Fibroblast of lung (primary cell): ENCODE measurements around the gene MBOAT2. TPM values are rescaled to one million over a fixed set of nuclear protein-coding genes. Genes with fewer than 3 reads are reported as not detected.

Source experiments
- DNase-seq, 2 donors: peaks; one replicate each; pipeline versions ENCODE4 v3.0.0 to v3.0.0-alpha.2; 2010; ENCODE audit warnings: low read depth in 2 of 2
- H2AFZ ChIP-seq: 2 replicates; pipeline ENCODE4 v1.5.1; 2012; ENCODE audit warnings: low read length, control low read depth, inconsistent platforms
- H3K27ac ChIP-seq: 2 replicates; pipeline ENCODE4 v1.5.1; 2011; ENCODE audit warnings: low read length, control low read depth; ENCODE audit not compliant: insufficient read depth
- H3K27me3 ChIP-seq: 2 replicates; pipeline ENCODE4 v1.5.1; 2011; ENCODE audit warnings: mild to moderate bottlenecking, low read length; ENCODE audit not compliant: control insufficient read depth, insufficient read depth
- H3K36me3 ChIP-seq: 2 replicates; pipeline ENCODE4 v1.5.1; 2011; ENCODE audit warnings: low read length; ENCODE audit not compliant: control insufficient read depth, insufficient read depth
- H3K4me1 ChIP-seq: 2 replicates; pipeline ENCODE4 v1.5.1; 2011; ENCODE audit warnings: low read length; ENCODE audit not compliant: control insufficient read depth, insufficient read depth; ENCODE audit errors: extremely low read depth
- H3K4me2 ChIP-seq: 2 replicates; pipeline ENCODE4 v1.5.1; 2011; ENCODE audit warnings: low read length, control low read depth; ENCODE audit not compliant: insufficient read depth; ENCODE audit errors: extremely low read depth
- H3K4me3 ChIP-seq, 4 experiments: fragments of 200-600 bp in 1 of 4; sonication (generic) in 1 of 4; replicated peaks in 1 of 4; 2 replicates each; pipeline ENCODE4 v1.5.1; 2011 to 2016; ENCODE audit warnings: low read length in 4 of 4, low read depth in 3 of 4, mild to moderate bottlenecking in 3 of 4, control low read depth in 2 of 4, inconsistent platforms in 1 of 4, mixed read lengths in 1 of 4; ENCODE audit not compliant: insufficient read depth in 1 of 4; ENCODE audit errors: control extremely low read depth in 1 of 4
- H3K79me2 ChIP-seq: 2 replicates; pipeline ENCODE4 v1.5.1; 2012; ENCODE audit warnings: mild to moderate bottlenecking, low read length, inconsistent platforms; ENCODE audit not compliant: control insufficient read depth, insufficient read depth
- H3K9ac ChIP-seq: 2 replicates; pipeline ENCODE4 v1.5.1; 2011; ENCODE audit warnings: mild to moderate bottlenecking, low read length, control low read depth; ENCODE audit not compliant: insufficient read depth
- H3K9me3 ChIP-seq: 2 replicates; pipeline ENCODE4 v1.5.1; 2012; ENCODE audit warnings: low read depth, low read length; ENCODE audit not compliant: control insufficient read depth, insufficient read depth
- H4K20me1 ChIP-seq: 2 replicates; pipeline ENCODE4 v1.5.1; 2011; ENCODE audit warnings: low read length; ENCODE audit not compliant: control insufficient read depth, insufficient read depth; ENCODE audit errors: extremely low read depth
- EZH2 ChIP-seq: IDR thresholded peaks from 2 replicates; pipeline ENCODE4 v1.5.1; 2012; ENCODE audit warnings: low read length, control low read depth, mild to moderate bottlenecking; ENCODE audit errors: missing control alignments
- polyA plus RNA-seq, 2 donors: library from polyadenylated mRNA; depleted of rRNA in 1 of 2; stranded (reverse) in 1 of 2; unstranded in 1 of 2; fragments of >200 nt; gene quantifications; 2 replicates each; pipeline ENCODE4 v1.2.1, GENCODE V29; 2011 to 2012; ENCODE audit warnings: missing spikeins in 1 of 2
- total RNA-seq: library from RNA; depleted of rRNA; stranded (reverse); fragments of >200 nt; gene quantifications from 2 replicates; pipeline ENCODE4 v1.2.1, GENCODE V29; 2014
- TF ChIP-seq, protein P1 (sequence below), 2 donors: IDR thresholded peaks in 1 of 2; conservative IDR thresholded peaks in 1 of 2; 1 replicate in 1 of 2; 2 replicates in 1 of 2; pipeline ENCODE4 v1.5.1; 2011 to 2012; ENCODE audit warnings: low read length in 2 of 2, control low read depth in 1 of 2, inconsistent platforms in 1 of 2, low read depth in 1 of 2, mild to moderate bottlenecking in 1 of 2

The MBOAT2 gene
- total and polyA plus RNA-seq, 2 donors (not counting 1 experiment from before 2014, with no cell fraction given): 46.4 to 68.3 TPM

DNA sequence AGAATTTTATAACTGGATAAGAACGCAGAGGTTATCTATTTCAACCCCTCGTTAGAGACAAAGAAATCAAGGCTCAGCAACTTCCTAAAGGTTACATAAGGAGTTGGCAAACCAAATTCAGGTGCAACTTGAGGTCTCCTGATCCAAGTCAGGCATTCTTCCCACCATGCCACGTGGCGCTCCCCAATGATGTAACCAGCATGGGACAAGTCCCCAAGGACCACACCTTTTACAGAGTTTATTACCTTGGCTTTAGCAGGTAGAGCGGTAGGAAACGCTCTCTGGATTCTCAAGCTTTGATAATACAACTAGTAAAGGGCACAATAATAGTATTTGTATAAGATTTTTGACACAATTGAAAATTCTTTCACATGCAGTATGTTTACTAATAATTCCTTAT, 26.7 kb upstream of the MBOAT2 start:
- Histone ChIP-seq H3K4me1 (peaks cover 11% of the 10 kb centered on the region), H3K27ac (no peak overlapping the region), H3K27me3 (no peaks in the 10 kb centered on the region), H3K36me3 (no peaks in the 10 kb centered on the region), H2AFZ (no peak overlapping the region), H3K9ac (no peak overlapping the region), H4K20me1 (no peaks in the 10 kb centered on the region), H3K79me2 (no peaks in the 10 kb centered on the region), H3K9me3 (no peaks in the 10 kb centered on the region), H3K4me2 (no peak overlapping the region), H3K4me3 (no peak overlapping the region)
- no peak for TF ChIP-seq EZH2
- TF ChIP-seq, protein P1, sequence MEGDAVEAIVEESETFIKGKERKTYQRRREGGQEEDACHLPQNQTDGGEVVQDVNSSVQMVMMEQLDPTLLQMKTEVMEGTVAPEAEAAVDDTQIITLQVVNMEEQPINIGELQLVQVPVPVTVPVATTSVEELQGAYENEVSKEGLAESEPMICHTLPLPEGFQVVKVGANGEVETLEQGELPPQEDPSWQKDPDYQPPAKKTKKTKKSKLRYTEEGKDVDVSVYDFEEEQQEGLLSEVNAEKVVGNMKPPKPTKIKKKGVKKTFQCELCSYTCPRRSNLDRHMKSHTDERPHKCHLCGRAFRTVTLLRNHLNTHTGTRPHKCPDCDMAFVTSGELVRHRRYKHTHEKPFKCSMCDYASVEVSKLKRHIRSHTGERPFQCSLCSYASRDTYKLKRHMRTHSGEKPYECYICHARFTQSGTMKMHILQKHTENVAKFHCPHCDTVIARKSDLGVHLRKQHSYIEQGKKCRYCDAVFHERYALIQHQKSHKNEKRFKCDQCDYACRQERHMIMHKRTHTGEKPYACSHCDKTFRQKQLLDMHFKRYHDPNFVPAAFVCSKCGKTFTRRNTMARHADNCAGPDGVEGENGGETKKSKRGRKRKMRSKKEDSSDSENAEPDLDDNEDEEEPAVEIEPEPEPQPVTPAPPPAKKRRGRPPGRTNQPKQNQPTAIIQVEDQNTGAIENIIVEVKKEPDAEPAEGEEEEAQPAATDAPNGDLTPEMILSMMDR (conservative IDR thresholded peaks at IDR 0.05 in 1 of 2, IDR thresholded peaks at IDR 0.05 in 1 of 2; ENCODE audit: low read depth in 1 of 2, low read length in 2 of 2): no peak
- no peak for DNase-seq

DNA sequence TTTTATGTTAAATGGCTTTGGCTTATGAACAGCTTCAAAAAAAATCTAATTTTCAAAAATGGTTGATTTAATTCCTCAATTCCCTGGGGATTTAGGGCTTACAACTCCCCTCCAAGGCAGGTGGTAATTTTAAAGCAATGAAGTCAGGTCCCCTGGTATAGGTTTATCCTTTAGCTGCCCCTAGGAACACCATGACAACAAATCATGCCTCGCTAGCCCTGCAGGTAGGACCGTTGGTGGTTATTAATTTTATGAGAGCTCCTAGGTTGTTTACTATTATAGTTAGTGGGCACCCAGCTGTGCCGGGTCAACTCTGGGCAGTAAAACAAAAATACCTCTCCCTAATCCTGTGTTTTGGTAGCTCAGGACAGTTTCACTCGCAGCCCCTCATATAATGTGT, 26.2 kb upstream of the MBOAT2 start:
- no peaks in the 10 kb centered on the region for H3K36me3 ChIP-seq
- no peak overlapping the region for H3K27ac ChIP-seq
- H3K4me3 ChIP-seq: no peak overlapping the region
- H2AFZ ChIP-seq: no peak overlapping the region
- no peak overlapping the region for H3K9ac ChIP-seq
- peaks cover 11% of the 10 kb centered on the region for H3K4me1 ChIP-seq
- H3K9me3 ChIP-seq: no peaks in the 10 kb centered on the region
- no peaks in the 10 kb centered on the region for H3K27me3 ChIP-seq
- TF ChIP-seq, protein P1 (conservative IDR thresholded peaks at IDR 0.05 in 1 of 2, IDR thresholded peaks at IDR 0.05 in 1 of 2; ENCODE audit: low read depth in 1 of 2, low read length in 2 of 2): no peak
- no peak for TF ChIP-seq EZH2
- no peaks in the 10 kb centered on the region for H3K79me2 ChIP-seq
- no peak overlapping the region for H3K4me2 ChIP-seq
- DNase-seq: no peak
- no peaks in the 10 kb centered on the region for H4K20me1 ChIP-seq

DNA sequence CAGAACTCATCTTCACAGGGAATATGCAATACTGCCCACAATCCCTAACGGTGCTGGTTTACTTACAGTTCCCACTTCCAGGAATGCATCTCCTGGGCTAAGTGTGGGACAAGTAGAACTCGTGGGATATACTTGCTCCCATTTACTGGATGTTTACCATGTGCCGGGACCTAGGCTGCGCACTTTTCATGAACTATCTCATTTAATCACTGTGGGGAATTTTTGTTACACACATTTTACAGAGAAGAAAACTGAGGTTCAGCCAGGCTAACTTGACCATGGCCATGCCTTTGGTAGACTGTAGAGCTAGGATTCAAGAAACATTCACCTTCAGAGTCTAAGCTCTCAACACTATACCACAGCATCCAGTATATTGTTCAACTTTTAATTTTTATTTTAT, 24.4 kb upstream of the MBOAT2 start:
- Histone ChIP-seq H2AFZ (no peak overlapping the region), H3K9ac (no peak overlapping the region), H3K36me3 (no peaks in the 10 kb centered on the region), H3K27me3 (no peaks in the 10 kb centered on the region), H3K27ac (no peak overlapping the region), H4K20me1 (no peaks in the 10 kb centered on the region), H3K79me2 (no peaks in the 10 kb centered on the region), H3K4me2 (no peak overlapping the region), H3K9me3 (no peaks in the 10 kb centered on the region), H3K4me1 (peaks cover 5% of the 10 kb centered on the region), H3K4me3 (no peak overlapping the region)
- no peak for TF ChIP-seq EZH2
- TF ChIP-seq, protein P1 (conservative IDR thresholded peaks at IDR 0.05 in 1 of 2, IDR thresholded peaks at IDR 0.05 in 1 of 2; ENCODE audit: low read depth in 1 of 2, low read length in 2 of 2): no peak
- no peak for DNase-seq
